NCI-H1694 (cell line): Measurements from ENCODE around the gene TCF7L2.

Source experiments
- DNase-seq: peaks from one replicate; lab custom pipeline; 2025; lab: John Stamatoyannopoulos, UW

TCF7L2 gene

DNA sequence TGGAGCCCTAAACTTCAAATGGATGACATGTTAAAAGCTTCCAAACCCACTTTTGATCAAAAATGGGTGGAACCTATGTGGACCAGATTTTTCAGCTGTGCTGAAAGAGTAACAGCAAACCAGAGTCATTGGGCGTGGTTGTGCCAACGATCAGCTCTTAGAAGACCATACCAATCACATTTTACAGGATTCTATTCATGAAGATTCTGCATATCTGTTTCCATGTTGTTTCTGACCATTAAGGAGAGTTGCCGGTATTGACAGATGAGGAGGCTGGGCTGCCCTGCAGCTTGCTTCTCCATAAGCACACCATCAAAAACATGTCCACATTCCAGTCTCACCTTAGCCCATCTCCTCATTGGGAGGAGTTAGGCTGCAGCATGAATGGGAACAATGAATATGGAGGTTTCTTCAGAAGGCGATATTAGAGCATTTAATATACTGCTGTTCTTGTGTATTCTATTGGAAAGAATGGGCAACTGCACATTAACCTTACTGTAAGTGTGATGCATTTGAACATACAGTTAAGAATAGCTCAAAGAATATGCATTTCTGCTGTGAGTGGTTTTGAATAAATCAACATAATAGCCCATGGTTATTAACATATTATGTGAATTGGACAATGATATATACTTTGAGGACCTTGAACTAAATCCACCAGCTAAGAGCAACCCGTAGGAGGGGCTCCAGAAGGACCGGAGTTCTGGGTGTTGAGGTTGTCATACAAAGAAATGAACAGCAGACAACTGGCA is 116.7 kb downstream of the TCF7L2 start:
- DNase-seq: no peak

DNA sequence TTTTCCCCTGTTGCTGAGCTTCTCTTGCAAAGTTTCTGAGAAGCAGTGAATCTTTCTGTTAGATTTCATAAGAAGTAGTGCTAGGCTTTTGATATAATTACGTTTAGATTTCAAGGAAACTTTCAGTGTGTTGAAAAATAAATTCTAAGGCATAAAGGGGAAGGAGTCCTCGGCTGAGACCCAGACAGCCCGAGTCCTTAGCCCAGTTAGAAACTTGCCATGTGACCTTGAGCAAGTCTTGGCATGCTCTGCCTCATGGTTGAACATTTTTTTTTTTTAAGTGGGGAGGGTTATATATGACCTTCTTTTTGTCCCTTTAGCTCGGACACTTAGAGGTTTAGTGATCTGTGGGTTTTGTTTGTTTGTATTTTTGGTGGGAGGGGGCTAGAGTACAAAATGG is 117.5 kb downstream of the TCF7L2 start:
- no peak for DNase-seq

DNA sequence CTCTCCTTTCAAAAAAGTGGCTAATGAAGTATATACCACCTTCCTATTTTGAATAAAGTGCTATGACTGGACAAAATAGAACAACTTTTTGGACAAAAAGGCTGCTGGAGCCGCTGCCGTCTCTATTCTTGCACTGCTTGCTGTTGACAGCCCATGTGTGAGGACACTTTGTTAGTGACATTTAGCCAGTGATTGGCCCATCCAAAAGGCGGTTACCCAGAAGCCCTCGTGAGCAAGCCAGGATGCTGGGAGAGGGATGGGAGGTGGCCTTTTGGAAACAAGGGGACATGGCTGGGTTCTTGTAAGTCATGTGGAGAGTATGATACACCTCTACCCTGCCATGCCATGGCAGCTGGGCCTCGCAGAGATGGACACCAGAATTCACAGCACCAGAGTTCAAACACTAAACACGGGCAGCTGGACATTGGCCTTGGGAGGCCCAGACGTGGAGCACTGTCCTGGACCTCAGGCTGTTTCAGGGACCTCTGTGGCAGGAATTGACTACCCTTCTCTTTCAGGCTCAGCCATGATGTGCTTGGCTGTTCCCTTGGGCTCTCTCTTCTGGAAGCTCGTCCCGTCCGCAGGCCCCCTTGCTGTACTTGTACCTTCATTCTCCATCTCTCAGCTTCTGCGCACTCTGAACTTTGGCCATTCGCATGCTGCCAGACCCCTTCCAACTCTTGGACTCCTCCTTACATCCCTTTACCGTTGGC is 118.3 kb downstream of the TCF7L2 start:
- DNase-seq: no peak

DNA sequence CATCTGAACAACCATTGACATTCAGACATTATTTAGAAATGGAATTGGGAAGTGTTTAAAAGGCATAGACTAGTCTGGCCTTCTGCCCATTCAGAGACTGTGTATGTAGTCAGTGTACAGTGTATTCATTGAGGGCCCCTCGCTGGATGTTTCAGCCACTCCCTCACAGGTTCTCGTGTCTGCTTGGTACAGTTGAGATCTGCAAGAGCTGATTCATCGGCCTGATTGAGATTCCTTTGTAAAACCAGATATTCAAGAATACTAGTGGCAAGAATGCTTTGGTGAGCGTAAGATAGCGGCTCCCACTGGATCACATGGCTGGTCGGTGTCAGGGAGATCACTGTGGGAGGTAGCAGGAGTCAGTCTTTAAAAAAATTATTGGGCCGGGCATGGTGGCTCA is 119.5 kb downstream of the TCF7L2 start:
- no peak for DNase-seq

DNA sequence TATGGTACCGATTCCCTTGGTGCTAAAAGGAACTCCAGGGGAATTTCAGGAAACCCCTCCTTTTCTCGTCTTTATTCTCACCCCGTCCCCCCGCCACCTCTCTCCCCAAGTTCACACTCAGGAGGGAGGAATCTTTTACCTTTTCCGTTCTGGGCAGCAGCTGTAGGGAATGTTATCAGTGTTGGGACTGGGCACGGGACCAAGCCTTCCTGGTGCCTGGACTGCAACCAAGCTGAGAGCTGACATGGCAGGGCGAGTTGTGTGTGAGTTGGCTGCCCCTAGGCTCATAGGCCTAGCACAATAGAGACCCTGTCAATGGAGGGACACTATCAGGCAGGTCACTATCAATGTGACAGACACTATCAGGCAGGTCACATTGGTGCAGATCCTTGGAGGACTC is 121.4 kb downstream of the TCF7L2 start:
- DNase-seq: no peak

DNA sequence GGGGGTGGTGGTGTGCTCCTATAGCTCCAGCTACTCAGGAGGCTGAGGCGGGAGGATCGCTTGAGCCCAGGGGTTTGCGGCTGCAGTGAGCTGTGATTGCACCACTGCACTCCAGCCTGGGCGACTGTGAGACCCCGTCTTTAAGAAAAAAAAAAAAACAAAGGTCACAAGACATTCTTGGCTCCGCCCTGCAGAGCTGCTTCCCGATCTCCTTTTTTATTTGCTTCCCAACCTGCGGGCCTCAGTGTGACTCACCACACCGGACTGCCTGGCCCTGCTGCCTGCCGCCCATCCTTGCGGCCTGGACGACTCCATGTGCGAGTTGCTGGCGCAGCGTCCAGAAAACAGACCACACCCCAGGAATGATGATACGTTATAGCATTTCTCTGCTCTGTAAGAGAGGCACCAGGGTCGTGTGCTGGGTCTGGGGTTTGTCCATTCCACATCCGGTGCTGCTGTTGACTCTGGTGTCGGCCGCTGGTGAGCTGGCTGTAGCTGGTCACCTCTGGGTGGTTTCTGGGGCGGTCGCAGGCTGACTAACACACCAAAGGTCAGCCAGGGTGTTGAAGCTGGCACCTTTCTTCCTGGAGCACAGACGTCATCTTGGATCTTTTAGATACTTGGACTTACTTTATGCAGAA is 123.6 kb downstream of the TCF7L2 start:
- no peak for DNase-seq

DNA sequence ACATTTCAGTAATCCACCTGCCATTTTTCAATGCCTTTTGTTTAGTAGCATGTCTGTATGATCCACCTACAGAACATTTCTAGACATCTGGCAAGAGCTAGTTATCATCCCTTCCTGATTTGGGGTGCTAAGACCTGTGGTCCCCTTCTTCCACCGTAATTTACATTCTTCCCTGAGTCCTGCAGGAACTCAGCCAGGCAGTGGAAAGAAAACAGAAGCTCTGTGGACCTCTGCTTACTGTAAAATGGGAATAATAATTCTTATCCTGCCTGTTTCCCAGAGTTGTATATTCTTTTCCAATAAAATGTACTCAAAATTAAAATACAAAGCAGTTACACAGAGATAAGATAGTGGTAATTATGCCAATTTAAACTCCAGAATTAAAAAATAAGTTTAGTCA is 126.9 kb downstream of the TCF7L2 start:
- DNase-seq: no peak

DNA sequence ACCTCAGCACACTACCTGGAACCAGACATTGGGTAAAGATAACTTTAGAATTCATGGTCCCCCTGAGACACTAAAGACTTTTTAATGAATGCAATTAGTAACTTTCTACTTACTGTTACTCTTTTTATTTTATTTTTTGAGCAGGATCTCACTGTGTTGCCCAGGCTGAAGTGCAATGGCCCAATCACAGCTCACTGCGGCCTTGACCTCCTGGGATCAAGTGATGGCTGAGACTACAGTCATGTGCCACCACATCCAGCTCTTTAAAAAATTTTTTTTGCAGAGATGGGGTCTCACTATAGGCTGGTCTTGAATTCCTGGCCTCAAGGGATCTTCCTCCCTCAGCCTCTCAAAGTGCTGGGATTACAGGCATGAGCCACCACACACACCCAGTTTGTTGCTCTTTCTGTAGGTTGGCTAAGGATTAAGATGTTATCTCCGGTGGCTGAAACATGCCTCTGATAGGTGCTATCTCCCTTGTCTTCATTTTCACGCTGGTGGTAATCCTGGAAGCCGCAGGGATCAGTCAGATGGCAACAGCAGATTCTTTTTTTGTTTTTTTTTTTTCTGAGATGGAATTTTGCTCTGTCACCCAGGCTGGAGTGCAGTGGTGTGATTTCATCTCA is 128.3 kb downstream of the TCF7L2 start:
- no peak for DNase-seq

DNA sequence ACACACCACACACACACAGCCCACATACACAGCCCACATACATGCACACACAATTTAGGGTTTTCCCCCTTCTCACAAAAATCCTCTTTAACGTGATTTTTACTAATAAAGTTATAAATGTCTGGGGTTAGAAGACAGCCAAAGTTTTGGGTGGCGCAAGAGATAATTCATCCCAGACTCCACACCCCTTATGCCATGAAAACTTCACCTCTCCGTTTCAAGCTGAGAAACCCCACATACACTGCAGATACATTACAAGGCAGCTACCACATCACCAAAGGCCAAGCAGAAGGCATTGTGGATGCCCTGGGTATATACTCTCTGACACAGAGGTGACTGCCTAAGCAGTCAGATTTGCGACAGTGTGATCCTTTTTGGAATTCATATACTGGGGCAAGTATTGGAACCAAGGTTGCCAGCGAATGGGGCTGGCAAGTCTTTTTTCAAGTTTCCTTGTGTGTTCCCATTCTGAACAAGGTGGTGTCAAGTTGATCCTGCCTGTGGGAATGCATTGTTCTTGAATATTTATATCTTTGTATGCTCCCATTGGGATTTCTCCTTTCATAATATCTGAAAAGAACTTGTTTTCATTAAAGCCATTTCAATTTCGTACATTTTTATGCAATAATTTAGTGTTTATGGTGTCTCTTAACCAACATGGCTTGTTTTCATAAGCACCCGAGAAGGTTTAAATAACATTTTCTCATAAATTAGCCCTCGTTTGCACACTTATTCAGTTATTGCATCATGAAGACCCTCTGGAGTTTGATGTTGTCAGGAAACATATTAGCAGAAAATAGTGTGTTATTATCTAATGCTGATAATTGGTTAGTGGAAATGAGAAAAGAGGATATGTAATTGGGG is 130.2 kb downstream of the TCF7L2 start:
- no peak for DNase-seq

DNA sequence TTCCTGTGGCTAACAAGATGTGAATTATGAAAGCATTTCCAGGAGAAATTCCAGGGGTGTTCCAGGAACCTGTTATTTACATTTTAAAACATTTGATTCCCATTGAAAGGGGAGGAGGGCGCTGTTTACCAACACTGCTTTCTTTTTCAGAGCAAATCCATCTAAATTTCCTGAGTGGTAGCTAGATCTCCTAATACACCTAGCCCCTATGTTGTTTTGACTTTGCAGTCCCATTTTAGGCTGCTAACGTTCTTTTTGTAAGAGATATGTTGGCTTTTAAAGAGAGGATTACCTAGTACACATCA is 130.8 kb downstream of the TCF7L2 start:
- DNase-seq: no peak

DNA sequence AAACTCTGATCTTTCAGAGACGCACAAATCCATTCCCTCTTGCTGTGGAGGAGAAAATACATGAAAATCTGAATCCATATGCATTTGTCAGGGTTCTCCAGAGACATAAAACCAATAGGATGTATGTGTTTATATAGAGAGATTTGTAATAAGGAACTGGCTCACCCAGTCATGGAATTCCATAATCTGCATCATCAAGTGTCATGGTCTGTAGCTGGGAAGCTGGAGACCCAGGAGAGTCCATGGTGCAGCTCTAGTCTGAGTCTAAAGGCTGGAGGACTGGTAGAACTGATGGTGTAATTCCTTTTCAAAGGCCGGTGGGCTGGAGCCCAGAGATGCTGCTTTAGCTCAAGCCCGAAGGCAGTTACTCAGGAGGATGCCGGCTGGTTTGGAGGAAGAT is 134.0 kb downstream of the TCF7L2 start:
- no peak for DNase-seq

DNA sequence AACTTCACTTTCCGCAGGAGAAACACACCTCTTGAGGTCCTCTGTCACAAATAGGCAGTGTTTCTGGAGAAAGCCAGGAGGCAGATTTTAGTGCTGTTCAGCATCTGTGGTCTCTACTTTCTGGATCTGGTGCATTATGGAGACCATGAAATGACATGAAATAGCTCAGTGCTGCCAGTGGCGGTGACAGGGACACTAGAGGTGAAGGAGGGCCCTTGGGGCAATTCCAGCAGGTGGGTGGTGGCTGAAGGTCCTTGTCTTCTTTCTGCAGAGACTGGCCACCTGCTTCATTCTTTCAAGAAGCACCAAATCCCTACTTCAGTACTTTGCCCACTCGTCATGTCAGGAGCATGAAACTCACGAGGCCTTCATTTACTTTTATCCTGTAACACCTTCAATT is 135.7 kb downstream of the TCF7L2 start:
- no peak for DNase-seq

DNA sequence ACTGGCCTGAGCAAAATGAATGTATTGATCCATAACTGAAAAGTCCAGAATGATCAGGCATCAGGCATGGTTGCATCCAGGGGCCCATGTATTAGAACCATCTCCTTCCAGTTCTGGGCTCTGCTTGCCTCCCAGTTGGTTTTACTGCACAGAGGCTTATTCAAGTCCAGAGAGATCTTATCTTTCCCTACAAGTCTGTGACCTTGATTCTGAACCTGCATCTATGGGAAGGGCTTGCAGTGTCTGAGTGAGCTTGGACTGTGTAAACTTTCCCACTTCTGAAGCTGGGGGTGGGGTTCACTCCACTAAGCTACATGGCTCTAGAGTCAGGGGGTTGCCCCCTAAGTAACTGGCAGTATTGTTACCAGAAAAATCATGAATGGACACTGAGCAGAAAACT is 136.2 kb downstream of the TCF7L2 start:
- DNase-seq: no peak

DNA sequence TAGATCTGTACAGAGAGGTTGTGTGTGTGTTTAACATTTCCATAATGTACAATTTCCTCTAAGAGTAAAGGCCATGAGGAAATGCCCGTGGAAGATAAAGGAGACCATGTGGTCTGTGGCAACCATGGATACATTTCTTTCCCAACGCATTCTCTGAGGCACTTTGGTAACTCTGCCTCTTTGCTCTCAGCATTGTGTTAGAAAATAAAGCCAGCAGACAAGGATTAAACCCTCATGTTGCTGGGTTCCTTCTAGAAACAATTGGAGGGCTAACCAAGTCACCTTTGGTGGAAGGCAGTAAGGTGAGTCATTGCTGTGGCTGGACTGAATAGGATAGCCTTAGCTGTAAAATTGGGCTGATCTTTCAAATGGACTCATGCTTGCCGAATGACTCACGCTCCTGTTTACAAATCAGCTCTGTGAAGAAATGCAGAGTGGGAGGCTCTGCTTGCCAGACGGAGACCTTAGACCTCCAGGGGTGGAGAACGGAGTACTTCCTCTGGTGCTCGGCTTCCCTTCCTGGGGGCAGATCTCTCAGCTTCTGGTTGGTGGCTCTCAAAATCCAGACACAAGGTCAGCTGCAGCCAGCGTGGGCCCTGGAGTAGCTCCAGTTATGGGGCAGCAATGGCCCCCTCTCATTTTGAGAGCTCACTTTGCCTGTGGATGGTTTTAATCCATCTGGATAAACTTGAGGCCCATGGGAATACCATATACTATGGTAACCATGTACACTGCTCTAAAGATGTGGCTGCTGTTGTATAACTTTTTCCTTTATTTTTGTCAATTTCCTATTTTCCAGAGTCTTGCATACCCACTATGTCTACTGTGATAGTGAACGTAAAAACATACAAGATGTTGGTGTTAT is 137.3 kb downstream of the TCF7L2 start:
- DNase-seq: no peak

DNA sequence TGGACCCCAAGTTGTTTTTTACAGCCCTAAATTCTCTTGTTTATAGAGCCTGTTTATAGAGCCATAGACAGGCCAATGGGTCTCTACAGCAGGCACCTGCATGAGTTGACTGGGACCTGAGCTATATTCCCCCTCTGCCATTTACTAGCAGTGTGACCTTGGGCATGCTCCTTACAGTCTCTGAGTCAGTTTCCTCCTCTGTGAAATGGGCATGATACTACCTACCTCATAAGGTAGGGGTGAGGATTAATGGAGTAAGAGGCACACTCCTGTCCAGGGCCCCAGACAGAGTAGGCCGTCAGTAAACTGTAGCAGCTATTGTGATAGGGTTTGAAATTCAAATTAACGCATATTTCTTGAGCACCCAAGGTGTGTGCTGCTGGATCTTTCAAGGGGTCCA is 138.1 kb downstream of the TCF7L2 start:
- DNase-seq: no peak

DNA sequence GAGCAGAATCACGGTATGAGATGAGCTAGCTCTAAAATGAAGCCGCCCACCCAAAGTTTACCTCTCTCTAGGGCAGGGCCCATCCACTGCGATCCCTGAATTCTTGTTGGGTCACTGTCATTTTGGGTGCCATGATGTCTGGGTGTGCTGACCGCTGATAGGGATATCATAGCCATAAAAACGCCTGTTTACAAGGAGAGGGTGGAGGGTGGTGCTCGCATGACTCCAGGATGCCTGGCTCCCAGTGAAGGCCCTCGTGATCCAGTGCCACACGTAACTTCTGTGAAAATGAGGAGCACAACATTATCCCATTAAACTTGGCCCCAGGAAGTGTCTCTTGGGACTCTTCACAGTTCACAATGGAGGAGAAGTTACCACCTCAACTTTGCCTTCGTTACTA is 139.5 kb downstream of the TCF7L2 start:
- DNase-seq: no peak

DNA sequence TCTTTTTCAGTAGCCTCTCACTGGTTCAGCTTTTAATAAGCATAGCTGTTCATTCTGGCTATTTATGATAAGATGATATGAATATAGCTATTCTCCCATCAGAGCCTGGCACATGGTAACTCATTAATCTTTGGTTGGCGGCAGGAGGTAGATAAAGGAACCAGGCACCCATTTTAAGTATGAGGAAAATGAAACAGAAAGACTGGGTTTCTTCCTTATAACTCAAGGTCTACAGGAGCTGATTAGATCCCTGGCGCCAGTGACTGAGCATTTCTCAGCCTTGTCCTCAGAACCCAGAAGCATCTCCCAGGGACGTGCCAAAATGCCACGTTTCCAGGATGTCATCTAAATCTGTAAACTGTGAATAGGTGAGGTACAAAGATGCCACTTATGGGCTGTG is 141.9 kb downstream of the TCF7L2 start:
- DNase-seq: no peak

DNA sequence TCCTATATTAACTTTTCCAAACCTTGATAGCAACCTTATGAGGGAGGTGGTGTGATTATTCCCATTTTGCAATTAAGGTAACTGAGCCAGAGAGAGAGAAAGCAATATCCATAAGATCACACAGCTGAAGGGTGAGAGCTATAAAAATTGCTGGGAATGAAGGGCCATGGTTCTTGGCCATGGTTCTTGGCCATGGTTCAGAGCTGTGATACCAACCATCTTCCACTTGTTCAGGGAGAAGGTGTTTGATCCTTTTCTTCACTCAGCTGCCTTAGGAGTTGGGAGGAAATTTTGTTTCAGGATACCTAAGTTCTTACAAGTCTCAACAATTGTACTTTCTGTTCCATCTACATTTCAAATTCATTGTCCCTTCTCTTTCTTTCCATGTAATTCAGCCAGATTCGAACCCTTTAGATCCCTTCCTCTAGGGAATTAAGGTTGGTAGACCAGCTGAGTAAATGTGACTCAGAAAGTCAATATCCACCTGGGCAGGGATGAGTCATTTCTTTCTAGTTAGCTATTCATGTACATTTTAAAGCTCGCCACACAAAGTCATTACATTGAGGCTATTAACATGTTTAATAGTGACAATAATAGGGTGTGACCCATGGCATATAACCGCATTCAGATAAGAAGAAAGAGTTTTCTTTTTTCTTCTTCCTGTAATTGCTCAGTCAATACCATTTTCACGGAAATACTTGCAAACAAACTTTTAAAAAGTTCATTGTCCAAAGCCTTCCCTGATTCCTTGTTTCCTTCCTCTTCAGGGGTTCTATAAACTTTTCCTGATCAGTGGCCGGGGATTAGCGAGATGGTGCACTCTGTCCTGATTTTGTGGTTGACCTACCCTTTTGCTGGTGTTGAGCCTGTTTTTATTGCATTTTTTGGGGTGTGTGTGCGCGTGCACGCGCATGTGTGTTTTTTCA is 143.4 kb downstream of the TCF7L2 start:
- DNase-seq: no peak

DNA sequence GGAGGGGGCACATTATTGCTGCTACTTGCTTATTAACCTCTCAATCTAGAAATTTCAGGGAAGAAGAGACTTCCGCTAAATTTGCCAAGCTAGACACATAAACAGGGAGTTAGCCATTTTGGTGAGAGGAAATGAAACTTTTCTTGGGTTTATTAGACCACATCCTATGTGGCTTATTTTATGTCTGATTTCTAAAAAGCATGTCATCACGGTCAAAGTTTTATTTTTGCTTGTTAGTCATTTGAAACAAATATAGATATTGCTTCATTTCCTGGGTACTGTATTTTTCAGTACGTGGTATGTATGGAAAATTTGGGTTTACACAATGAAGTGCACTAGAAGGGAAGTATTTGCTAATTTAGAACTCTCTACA is 144.1 kb downstream of the TCF7L2 start:
- no peak for DNase-seq
